GM12801 (cell line): ENCODE results near the gene RAB29.

Experiments
- CTCF ChIP-seq: IDR thresholded peaks from one replicate; pipeline ENCODE4 v1.5.1; 2011; ENCODE audit warnings: control low read depth; ENCODE audit not compliant: insufficient read length; ENCODE audit errors: extremely low read depth

Gene RAB29

DNA sequence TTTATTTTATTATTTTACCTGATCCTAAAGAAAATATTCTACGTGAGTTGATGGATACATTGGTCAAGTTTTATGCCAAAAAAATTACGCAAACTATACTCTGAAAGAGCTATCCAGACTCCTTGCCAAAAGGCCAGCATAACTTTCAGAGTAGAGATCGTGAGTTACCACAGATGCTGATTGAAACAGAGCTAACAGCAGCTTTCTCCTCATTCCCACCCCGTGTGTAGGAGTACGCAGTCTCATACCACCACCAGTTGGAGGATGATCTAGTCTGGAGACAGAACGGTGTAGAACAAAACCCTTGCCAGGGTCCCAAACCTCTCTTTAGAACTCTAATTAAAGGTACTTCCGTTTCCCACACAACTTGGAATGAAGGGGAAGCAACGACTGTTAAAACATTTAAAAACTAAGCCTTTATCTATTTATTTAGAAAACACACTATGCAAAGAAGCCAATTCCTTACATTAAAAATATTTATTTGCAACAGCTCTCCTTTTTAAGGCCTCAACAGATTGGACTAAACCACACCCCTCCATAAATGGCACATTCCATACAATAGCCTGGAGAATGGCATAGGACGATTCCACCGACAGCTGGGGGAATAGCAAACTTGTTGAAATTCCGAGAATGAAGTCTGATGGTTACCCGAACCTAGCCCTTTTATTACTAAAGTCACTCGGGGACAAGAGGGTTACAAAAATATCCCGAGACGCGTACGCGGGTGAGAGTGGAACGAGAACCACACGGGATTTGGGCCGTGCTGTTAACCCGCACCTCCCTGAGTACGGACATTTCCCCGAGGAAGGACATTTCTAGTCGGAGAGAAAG is 26.7 kb downstream of the RAB29 start:
- TF ChIP-seq CTCF = no peak

- TF ChIP-seq CTCF = no peak
Measured at GRCh38 chr1:205746757-205747412, 28.4 kb downstream of the RAB29 start.

GRCh38 chr1:205744403-205744802 is 30.9 kb downstream of the RAB29 start:
- no peak for TF ChIP-seq CTCF

- no peak for TF ChIP-seq CTCF
Measured at GRCh38 chr1:205743977-205744376, 31.3 kb downstream of the RAB29 start.

GRCh38 chr1:205741681-205742080 is 33.6 kb downstream of the RAB29 start:
- TF ChIP-seq CTCF = no peak

DNA sequence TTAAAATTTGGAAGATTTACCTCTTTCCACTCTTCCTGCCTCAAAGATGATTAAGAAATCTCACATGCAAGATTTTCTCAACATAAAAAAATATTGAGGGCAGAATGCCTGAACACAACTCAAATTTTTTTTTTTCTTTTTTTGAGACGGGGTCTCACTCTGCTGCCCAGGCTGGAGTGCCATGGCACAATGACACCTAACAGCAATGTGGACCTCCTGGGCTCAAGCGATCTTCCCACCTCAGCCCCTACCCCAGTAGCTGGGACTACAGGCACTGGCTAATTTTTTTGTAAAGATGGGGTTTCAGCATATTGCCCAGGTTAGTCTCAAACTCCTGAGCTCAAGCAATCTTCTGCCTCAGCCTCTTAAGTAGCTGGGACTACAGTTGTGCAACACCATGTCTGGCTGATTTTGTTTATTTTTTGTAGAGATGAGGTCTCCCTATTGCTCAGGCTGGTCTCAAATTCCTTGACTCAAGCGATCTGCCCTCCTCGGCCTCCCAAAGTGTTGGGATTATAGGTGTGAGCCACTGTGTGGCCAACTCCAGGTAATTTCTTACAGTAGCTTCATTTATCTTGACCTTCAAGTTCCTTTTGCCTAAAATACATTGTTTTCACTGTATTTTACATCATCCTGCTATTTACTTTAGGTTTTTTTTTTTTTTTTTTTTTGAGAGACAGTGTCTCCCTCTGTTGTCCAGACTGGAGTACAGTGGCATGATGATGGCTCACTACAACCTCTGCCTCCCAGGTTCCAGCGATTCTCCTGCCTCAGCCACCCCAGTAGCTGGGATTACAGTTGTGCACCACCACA is 35.7 kb downstream of the RAB29 start:
- TF ChIP-seq CTCF = no peak

GRCh38 chr1:205735218-205735617 is 40.1 kb downstream of the RAB29 start:
- no peak for TF ChIP-seq CTCF
